22Rv1 (cell line): ENCODE results near the gene MTG2.

Experiments used
- H3K27ac ChIP-seq: fragments of 450-650 bp; 2 replicates; pipeline ENCODE4 v1.5.1; 2017
- ZFX ChIP-seq: fragments of 450-650 bp; IDR thresholded peaks from 2 replicates; pipeline ENCODE4 v1.6.1; 2017; ENCODE audit warnings: antibody characterized with exemption, borderline replicate concordance
- TF ChIP-seq, protein P1 (sequence below): fragments of 450-650 bp; IDR thresholded peaks from 2 replicates; pipeline ENCODE4 v1.5.1; 2017; ENCODE audit warnings: mild to moderate bottlenecking

The MTG2 gene

DNA sequence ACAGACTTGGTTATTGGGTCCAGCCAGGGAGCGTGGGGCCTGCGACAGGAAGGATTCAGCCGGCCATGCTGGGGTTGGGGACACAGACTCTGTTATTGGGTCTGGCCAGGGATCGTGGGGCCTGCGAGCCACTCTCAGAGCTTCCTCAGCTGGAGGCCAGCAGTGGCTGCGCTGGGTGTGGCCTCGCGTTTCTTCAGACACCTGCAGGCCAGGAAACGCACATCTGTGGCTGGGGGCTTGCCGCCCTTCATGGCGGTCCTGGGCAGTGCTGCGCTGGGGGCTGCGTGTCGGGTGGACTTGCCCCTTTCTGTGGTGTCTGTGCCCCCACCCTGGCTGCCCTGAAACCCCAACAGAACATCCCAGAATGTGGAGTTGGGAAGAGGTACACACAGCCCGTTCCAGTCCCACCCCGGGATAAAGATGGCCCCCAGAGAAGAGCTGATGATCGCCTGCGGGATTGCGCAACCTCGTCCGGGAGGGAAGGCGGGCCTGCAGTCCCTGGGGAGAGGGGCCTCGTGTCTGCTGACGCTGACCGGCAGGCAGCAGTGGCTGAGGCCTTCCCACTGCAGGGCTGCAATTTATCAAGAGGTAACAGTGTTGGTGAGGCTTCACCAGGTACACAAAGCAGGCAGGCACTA lies 16.9 kb upstream of the MTG2 start:
- TF ChIP-seq, protein P1, sequence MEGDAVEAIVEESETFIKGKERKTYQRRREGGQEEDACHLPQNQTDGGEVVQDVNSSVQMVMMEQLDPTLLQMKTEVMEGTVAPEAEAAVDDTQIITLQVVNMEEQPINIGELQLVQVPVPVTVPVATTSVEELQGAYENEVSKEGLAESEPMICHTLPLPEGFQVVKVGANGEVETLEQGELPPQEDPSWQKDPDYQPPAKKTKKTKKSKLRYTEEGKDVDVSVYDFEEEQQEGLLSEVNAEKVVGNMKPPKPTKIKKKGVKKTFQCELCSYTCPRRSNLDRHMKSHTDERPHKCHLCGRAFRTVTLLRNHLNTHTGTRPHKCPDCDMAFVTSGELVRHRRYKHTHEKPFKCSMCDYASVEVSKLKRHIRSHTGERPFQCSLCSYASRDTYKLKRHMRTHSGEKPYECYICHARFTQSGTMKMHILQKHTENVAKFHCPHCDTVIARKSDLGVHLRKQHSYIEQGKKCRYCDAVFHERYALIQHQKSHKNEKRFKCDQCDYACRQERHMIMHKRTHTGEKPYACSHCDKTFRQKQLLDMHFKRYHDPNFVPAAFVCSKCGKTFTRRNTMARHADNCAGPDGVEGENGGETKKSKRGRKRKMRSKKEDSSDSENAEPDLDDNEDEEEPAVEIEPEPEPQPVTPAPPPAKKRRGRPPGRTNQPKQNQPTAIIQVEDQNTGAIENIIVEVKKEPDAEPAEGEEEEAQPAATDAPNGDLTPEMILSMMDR: no peak
- TF ChIP-seq ZFX: no peak
- no peak overlapping the region for H3K27ac ChIP-seq

DNA sequence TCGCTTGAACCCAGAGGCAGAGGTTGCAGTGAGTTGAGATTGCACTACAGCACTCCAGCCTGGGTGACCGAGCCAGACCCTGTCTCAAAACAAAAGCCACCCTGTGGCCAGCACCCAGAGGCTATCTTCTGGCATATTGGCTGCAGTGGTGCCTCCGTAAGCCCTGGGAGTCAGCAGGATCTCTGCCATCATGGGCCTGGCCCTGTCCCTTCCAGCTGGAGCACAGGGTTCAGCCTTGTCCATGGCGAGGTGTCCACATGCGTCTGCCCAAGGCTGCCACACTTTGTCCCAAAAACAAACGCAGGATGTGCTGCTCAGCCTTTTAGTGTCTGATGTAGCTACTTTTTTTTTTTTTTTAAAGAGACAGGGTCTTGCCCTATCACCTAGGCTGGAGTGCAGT lies 15.4 kb upstream of the MTG2 start:
- TF ChIP-seq, protein P1: no peak
- TF ChIP-seq ZFX: no peak
- no peak overlapping the region for H3K27ac ChIP-seq

DNA sequence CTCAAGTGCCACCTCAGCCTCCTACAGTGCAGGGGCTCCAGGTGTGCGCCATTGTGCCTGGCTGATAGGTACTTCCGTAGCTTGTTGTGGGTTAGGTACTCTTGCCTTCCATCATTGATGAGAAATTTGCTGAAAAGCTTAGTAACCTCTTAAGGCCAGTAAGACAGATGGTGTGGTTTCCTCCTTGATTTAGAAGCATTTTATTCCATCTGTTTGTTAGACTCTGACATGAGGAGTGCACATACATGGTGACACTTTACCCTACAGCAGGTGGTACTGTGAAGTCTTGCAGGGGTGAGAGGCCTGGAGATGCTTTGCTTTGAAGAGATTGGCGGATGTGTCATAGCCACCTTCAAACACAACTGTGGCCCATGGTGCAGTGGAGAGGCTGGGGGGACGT lies 14.8 kb upstream of the MTG2 start:
- TF ChIP-seq ZFX: no peak
- TF ChIP-seq, protein P1: no peak

DNA sequence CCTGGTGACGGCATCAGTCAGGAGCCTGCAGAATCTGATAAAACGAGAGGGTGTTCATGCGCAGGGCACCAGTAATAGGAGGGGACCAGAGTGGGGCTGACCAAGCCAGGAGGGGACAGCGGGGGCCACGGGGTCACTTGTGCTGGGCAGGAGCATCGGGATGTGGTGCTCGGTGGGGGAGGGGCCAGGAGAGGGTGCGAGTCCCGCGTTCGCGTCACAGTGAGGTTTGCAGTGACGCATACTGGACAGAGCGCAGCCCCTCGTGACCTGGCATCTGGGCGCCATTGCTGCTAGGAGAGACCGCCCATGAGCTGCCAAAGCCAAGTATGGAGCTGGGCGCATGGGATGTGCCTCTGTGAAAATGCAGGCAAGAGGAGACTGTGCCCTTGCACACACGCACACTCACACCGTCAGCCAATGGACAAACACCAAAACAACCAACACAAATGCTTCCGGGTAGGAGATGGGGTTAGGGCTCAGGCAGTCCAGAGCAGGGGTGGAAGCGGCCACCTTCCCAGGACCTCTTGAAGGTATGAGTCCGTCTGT lies 13.9 kb upstream of the MTG2 start:
- TF ChIP-seq ZFX: no peak
- TF ChIP-seq, protein P1: no peak
- no peak overlapping the region for H3K27ac ChIP-seq

More for the DNA sequence above, 14.8 kb upstream of the MTG2 start:
- H3K27ac ChIP-seq: no peak overlapping the region

DNA sequence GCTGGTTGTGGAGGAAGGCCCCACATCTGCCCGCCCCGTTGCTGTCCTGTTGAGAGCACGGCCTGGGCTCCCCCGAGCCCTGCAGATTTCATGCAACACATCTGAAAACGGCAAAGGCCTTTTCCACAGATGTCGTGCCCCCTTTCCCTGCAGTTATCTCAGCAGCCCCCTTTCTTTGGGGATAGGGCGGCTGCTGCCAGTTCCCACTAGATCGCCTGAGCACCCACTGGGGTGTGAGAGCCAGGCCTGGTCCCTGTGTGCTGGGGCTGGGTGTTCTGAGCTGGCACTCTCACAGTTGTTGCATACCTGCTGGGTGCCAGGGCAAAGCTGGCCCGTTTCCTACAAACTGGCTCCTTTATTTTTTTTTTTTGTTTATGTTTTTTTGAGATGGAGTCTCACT lies 12.3 kb upstream of the MTG2 start:
- H3K27ac ChIP-seq: no peak overlapping the region
- TF ChIP-seq, protein P1: no peak
- TF ChIP-seq ZFX: no peak

DNA sequence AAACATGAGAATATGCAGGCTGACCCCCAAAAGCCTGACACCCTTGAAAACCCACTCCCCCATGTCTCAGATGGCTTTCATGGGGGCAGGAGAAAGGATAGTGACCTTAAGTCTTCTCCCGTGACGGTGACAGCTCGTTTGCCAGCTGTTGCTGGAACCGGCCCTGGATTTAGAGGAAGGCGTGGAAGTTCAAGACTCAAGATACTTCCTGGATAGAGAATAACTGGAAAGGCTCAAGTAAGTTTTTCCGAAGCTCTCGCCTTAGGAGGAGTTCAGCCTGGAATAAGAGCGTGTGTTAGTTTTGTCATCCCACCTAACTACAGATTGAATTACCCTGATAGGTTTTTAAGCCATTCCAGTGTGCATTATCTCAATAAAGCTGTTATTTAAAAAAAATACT lies 11.6 kb upstream of the MTG2 start:
- TF ChIP-seq, protein P1: no peak
- TF ChIP-seq ZFX: no peak
- no peak overlapping the region for H3K27ac ChIP-seq

DNA sequence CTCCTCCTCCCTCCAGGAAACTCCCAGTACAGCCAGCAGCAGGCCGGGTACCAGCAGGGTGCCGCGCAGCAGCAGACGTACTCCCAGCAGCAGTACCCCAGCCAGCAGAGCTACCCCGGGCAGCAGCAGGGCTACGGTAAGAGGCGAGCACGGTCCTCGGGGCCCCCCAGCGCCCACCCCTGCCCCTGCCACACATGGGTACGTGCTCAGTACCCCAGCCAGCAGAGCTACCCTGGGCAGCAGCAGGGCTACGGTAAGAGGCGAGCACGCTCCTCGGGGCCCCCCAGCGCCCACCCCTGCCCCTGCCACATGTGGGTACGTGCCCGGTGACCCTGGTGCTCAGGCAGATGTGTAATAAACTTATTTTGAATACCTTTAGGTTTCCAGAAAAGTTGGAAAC lies 10.2 kb upstream of the MTG2 start:
- no peak overlapping the region for H3K27ac ChIP-seq

More for the DNA sequence above, 10.2 kb upstream of the MTG2 start:
- TF ChIP-seq, protein P1: no peak
- no peak for TF ChIP-seq ZFX
